ENCODE data around the gene HS3ST4.
A peak's percentile ranks its signal among the peaks of the same experiment; 100 is the strongest.

Gene HS3ST4

GRCh38 chr16:25886598-25886997 is 194.8 kb downstream of the HS3ST4 start:
- Histone ChIP-seq H3K36me3 (replicated peaks; ENCODE audit: low read depth, low read length) (peaks cover 20% of the 10 kb centered on the region), H3K4me2 (ENCODE audit: low read length) (no peak overlapping the region), H4K20me1 (ENCODE audit: insufficient read depth, low read length) (no peaks in the 10 kb centered on the region), H3K4me3 (ENCODE audit: low read length) (no peak overlapping the region), H2AFZ (ENCODE audit: low read depth, low read length) (no peak overlapping the region), H3K9me3 (ENCODE audit: insufficient read depth, low read length) (peaks cover 28% of the 10 kb centered on the region), H3K27me3 (ENCODE audit: low read depth, low read length) (no peaks in the 10 kb centered on the region), H3K79me2 (ENCODE audit: low read length) (no peaks in the 10 kb centered on the region), H3K27ac (ENCODE audit: low read length) (no peak overlapping the region), H3K9ac (ENCODE audit: low read length) (no peak overlapping the region), H3K4me1 (ENCODE audit: low read length) (peaks cover 22% of the 10 kb centered on the region; the same call in 1 of the 2 replicates)
- TF ChIP-seq EZH2phosphoT487 (IDR thresholded peaks at IDR 0.05; ENCODE audit: low read depth) (no peak), CTCF (IDR thresholded peaks at IDR 0.05; ENCODE audit: low read depth, low read length) (no peak)

GRCh38 chr16:25888868-25889267 is 197.1 kb downstream of the HS3ST4 start:
- TF ChIP-seq EZH2phosphoT487 (IDR thresholded peaks at IDR 0.05; ENCODE audit: low read depth) (no peak), CTCF (IDR thresholded peaks at IDR 0.05; ENCODE audit: low read depth, low read length) (no peak)
- Histone ChIP-seq H3K9ac (ENCODE audit: low read length) (no peak overlapping the region), H4K20me1 (ENCODE audit: insufficient read depth, low read length) (no peaks in the 10 kb centered on the region), H3K4me1 (ENCODE audit: low read length) (peaks cover 22% of the 10 kb centered on the region; the same call in 1 of the 2 replicates), H3K27ac (ENCODE audit: low read length) (peak overlapping the region; percentile 64; the same call in 1 of the 2 replicates), H3K27me3 (ENCODE audit: low read depth, low read length) (no peaks in the 10 kb centered on the region), H3K79me2 (ENCODE audit: low read length) (no peaks in the 10 kb centered on the region), H2AFZ (ENCODE audit: low read depth, low read length) (no peak overlapping the region), H3K36me3 (replicated peaks; ENCODE audit: low read depth, low read length) (peaks cover 20% of the 10 kb centered on the region), H3K4me3 (ENCODE audit: low read length) (no peak overlapping the region), H3K4me2 (ENCODE audit: low read length) (no peak overlapping the region), H3K9me3 (ENCODE audit: insufficient read depth, low read length) (peaks cover 28% of the 10 kb centered on the region)

- peaks cover 20% of the 10 kb centered on the region for H3K36me3 ChIP-seq (replicated peaks; ENCODE audit: low read depth, low read length)
- no peak overlapping the region for H2AFZ ChIP-seq (ENCODE audit: low read depth, low read length)
- no peak overlapping the region for H3K4me3 ChIP-seq (ENCODE audit: low read length)
- peaks cover 49% of the 10 kb centered on the region for H3K4me1 ChIP-seq (ENCODE audit: low read length)
- H3K4me2 ChIP-seq (ENCODE audit: low read length), result no peak overlapping the region
- no peak overlapping the region for H3K27ac ChIP-seq (ENCODE audit: low read length)
- TF ChIP-seq EZH2phosphoT487 (IDR thresholded peaks at IDR 0.05; ENCODE audit: low read depth) (no peak), CTCF (IDR thresholded peaks at IDR 0.05; ENCODE audit: low read depth, low read length) (no peak)
- H4K20me1 ChIP-seq (ENCODE audit: insufficient read depth, low read length), result no peaks in the 10 kb centered on the region
- peaks cover 23% of the 10 kb centered on the region for H3K9me3 ChIP-seq (ENCODE audit: insufficient read depth, low read length)
- no peaks in the 10 kb centered on the region for H3K79me2 ChIP-seq (ENCODE audit: low read length)
- H3K27me3 ChIP-seq (ENCODE audit: low read depth, low read length), result no peaks in the 10 kb centered on the region
- H3K9ac ChIP-seq (ENCODE audit: low read length), result no peak overlapping the region
Observed at GRCh38 chr16:25893332-25893731, 201.6 kb downstream of the HS3ST4 start.

GRCh38 chr16:25894093-25894492 is 202.3 kb downstream of the HS3ST4 start:
- Histone ChIP-seq H3K4me2 (ENCODE audit: low read length) (no peak overlapping the region), H3K9me3 (ENCODE audit: insufficient read depth, low read length) (peaks cover 18% of the 10 kb centered on the region), H3K36me3 (replicated peaks; ENCODE audit: low read depth, low read length) (peaks cover 22% of the 10 kb centered on the region), H3K4me3 (ENCODE audit: low read length) (no peak overlapping the region), H3K9ac (ENCODE audit: low read length) (no peak overlapping the region), H3K4me1 (ENCODE audit: low read length) (peaks cover 50% of the 10 kb centered on the region), H3K27me3 (ENCODE audit: low read depth, low read length) (no peaks in the 10 kb centered on the region), H4K20me1 (ENCODE audit: insufficient read depth, low read length) (no peaks in the 10 kb centered on the region), H2AFZ (ENCODE audit: low read depth, low read length) (no peak overlapping the region), H3K27ac (ENCODE audit: low read length) (no peak overlapping the region), H3K79me2 (ENCODE audit: low read length) (no peaks in the 10 kb centered on the region)
- TF ChIP-seq CTCF (IDR thresholded peaks at IDR 0.05; ENCODE audit: low read depth, low read length), result no peak
- no peak for TF ChIP-seq EZH2phosphoT487 (IDR thresholded peaks at IDR 0.05; ENCODE audit: low read depth)
